ENCODE data around the gene PLK4.
"Not testable (repeated sequence)": the region's sequence is repeated elsewhere in the genome, so short reads cannot be mapped to it uniquely, and the experiment has no call there.

Gene PLK4

GRCh38 chr4:127916512-127916911 lies 35.8 kb downstream of the PLK4 start:
- DNase-seq (ENCODE audit: low spot score), result no peak

- DNase-seq (ENCODE audit: low spot score), result no peak
Measured at GRCh38 chr4:127917151-127917550, 36.5 kb downstream of the PLK4 start.

GRCh38 chr4:127920521-127920920 lies 39.8 kb downstream of the PLK4 start:
- DNase-seq (ENCODE audit: low spot score), result no peak

GRCh38 chr4:127922226-127922625 lies 41.5 kb downstream of the PLK4 start:
- no peak for DNase-seq (ENCODE audit: low spot score)

- not testable (repeated sequence) for DNase-seq (ENCODE audit: low spot score)
Measured at GRCh38 chr4:127925720-127926119, 45.0 kb downstream of the PLK4 start.

GRCh38 chr4:127930175-127930574 lies 49.5 kb downstream of the PLK4 start:
- DNase-seq (ENCODE audit: low spot score), result no peak

- not testable (repeated sequence) for DNase-seq (ENCODE audit: low spot score)
Measured at GRCh38 chr4:127931836-127932235, 51.1 kb downstream of the PLK4 start.

GRCh38 chr4:127936974-127937373 lies 56.3 kb downstream of the PLK4 start:
- no peak for DNase-seq (ENCODE audit: low spot score)

Measured in pons (tissue), 1 donor.